Retina (tissue), 1 donor: Measurements from ENCODE around the gene ZSWIM3.

Source experiments
- DNase-seq: peaks from one replicate; pipeline ENCODE4 v3.0.0-alpha.2; 2016

ZSWIM3 gene

DNA sequence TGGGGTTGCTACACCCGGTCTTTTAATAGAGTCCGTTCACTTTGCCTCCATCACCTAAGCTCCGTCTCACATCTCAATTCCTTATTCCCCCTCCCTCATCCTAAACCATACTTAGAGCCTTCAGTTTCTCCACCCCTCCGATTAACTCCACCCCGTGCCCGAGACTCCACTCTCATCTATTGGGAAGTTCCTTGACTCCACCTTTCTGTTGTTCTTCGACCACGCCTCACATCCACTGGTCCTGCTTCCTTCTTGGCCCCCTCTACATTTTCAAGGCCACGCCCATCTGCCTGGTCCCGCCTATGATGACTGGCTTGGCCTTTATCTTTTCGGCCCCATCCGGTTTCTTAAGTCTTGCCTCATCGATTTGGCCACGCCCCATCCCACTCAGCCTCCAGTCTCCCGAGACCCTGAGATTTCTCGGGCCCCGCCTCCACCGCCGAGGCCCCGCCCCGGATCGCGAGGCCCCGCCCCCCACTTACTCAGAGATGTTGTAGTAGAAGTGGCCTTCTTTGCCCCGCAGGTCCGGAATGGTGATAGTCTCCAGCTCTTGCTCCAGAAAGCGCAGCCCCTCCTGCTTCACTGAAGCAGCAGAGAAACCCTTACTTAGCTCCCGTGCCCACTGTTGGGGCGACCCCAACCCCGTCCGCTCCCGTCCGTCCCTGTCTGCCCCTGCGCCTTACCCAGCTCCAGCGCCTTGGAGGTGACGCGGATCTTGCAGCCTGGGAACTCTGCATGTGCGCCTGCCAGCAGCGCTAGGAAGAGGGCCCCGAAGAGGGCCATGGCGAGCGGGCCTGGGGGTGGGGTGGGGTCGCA, 53.5 kb downstream of the ZSWIM3 start:
- DNase-seq: peak; percentile 91

DNA sequence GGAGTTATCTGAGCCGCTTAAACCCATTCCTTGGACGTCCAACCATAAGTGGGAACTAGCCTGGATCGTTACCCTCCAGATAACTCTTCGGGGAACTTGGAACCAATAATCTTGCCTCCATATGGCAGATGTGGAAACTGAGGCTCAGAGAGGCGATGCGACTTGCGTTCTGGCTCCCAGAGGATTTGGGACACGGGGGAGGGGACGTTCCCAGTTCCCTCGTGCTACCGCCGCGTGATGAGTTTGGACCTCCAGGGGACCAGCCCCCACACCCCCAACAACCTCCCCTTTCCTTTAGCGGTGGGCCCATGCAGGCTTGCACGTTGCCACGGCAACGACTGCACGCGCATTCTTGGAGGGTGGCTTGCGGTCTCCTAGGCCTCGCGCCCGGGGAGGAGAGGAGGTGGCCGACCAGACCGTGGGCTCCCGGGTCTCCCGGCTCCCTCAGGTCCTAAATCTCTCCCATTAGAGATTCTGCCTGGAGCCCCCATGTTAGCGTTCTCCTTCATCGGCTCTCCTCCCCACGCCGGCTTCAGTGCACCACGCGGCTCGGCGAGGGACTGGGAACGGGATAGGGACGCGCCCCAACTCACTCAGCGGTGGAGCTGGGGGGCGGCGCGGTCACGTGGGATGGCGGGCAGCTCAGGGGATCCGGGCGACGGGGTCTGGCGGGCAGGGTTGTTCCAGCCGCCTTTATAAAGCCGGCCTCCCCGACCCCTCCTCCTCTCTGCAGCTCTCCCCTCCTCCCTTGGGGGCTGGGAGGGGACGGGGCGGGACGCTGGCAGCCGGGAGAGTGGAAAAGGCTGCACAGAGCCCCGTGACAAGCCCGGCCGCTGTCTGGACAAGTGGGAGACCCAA, 54.3 kb downstream of the ZSWIM3 start, which contains the start of gene PLTP:
Gene PLTP, minus strand, starts transcription at position 670 of the 858 bp plus-strand sequence. CDS start 703 bp downstream, outside the sequence.
- DNase-seq: peak; percentile 86

GRCh38 chr20:45912344-45912682, 54.9 kb downstream of the ZSWIM3 start:
- no peak for DNase-seq

DNA sequence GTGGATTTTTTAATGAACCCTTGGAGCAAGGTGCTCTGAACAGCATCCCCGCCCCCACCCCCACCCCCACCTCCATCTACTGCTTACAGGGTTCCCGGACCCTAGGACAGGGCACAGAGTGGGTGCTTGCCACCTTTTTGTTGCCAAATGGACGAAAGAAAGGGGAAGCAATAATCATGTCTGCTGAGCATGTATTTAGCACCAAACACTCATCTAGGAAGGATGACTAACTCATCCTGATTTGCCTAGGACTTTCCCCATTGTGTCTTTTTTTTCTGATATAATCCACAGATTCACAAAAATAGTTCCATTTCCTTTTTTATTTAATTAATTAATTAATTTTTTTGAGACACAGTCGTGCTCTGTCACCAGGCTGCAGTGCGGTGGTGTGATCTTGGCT, 55.7 kb downstream of the ZSWIM3 start:
- DNase-seq: no peak

GRCh38 chr20:45917790-45918141, 60.4 kb downstream of the ZSWIM3 start:
- DNase-seq: no peak

DNA sequence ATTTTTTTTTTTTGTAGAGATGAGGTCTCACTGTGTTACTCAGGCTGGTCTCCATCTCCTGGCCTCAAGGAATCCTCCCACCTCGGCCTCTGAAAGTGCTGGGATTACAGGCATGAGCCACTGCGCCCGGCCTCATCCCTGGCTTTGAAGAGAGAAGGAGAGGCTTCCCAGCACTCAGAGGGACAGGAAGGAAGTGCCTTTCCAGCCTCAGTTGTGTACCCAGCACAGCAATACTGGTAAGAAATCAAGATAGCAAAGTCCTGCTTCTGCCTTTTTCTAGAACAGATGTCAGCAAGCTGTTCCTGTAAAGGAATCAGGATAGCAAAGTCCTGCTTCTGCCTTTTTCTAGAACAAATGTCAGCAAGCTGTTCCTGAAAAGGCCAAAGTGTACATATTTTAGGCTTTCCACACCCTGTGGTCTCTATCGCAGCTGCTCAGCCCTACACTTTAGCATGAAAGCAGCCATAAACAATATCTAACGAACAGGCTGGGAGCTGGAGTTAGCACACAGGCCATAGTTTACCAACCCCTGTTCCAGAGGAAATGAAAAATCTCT, 60.8 kb downstream of the ZSWIM3 start:
- DNase-seq: no peak

DNA sequence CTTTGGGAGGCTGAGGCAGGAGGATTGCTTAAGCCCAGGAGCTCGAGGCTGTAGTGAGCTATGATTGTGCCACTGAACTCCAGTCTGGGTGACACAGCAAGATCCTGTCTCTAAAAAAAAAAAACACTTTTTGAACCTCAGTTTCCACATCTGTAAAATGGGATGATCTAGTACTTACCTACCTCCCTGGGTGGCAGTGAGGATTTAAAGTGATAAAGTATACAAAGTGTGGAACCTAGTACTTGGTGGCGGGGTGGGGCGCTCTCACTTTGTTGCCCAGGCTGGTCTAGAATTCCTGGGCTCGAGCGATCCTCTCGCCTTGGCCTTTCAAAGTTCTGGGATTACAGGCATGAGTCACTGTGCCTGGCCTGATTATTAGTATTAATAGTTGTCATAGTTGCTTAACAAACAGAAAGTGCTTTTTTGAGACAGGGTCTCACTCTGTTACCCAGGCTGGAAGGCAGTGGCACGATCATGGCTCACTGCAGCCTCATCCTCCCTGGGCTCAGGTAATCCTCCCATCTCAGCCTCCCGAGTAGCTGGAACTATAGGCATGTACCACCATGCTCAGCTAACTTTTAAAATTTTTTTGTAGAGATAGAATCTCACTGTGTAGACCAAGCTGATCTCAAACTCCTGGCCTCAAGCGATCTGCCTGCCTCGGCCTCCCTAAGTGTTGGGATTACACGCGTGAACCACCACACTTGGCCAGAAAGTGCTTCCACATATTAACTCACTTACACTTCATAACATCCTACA, 61.5 kb downstream of the ZSWIM3 start:
- DNase-seq: no peak

GRCh38 chr20:45919542-45920399, 62.4 kb downstream of the ZSWIM3 start:
- peak; percentile 16 for DNase-seq

DNA sequence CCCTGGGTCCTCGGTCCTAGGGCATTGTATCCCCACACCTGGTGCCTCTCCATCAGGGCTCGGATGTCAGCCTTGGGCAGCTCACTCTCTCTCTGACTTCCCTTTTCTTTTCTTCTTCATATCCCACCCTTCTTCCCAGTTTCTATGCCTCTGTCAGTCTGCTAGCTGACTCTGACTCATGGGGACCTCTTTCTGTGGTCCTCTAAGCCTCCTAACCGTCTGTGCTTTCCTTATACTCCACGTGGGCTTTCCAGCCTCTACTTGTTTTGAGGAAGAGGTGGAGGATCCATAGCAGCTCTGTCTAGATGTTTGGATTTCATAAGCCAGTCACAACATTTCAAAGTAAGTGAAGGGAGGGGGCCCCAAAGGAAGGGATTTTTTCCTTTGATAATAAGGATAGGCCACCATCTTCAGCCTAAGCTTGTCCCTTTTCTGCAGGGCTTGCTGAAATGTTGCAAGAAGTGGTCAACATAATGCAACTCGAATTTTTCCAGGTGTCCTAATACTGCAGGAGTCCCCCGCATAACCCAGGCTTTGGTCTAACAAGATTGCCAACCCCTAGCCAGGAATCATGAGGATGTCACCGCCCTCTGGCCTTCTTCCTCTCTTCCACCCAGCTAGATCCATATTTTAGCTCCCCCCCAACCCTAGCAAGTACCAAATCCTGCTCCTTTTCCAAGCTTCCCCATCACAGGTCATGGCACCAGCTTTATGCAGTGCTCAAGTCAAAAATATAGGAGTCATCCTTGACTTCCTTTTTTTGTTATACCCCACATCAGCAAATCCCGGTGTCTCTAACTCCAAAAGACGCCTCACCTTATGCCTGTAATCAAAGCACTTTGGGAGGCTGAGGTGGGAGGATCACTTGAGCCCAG, 63.3 kb downstream of the ZSWIM3 start:
- no peak for DNase-seq

DNA sequence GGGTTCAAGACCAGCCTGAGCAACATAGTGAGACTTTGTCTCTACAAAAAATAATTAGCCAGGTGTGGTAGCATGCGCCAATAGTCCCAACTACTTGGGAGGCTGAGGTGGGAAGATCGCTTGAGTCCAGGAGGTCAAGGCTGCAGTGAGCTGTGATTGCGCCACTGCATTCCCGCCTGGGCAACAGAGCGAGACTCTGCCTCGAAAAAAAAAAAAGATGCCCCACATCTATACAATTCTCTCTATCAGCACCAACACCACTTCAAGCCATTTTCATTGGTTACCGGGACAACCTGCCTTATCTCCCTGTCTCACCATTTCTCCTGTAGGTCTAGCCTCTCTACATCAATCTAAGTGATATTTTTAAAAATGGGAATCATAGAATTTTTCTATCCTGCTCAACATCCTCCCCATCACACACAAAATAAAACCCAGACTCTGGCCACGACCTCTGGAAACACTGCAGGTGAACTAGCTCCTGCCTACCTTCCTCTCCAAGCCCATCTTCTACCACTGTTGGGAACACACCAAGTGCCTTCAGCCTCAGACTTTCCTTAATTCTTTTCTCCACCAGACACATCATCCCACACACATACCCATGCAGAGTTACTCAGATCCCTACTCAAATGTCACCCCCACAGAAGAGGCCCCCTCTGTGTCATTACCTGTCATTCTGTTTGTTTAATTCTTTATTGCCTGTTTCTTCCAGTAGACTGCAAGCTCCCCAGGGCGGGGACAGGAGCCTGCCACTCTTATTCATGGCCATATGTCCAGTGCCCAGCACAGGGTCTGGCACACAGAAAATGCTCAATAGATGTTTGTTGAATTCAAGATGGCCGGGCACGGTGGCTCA, 64.1 kb downstream of the ZSWIM3 start:
- no peak for DNase-seq

GRCh38 chr20:45924391-45925261, 67.2 kb downstream of the ZSWIM3 start:
- DNase-seq: no peak

DNA sequence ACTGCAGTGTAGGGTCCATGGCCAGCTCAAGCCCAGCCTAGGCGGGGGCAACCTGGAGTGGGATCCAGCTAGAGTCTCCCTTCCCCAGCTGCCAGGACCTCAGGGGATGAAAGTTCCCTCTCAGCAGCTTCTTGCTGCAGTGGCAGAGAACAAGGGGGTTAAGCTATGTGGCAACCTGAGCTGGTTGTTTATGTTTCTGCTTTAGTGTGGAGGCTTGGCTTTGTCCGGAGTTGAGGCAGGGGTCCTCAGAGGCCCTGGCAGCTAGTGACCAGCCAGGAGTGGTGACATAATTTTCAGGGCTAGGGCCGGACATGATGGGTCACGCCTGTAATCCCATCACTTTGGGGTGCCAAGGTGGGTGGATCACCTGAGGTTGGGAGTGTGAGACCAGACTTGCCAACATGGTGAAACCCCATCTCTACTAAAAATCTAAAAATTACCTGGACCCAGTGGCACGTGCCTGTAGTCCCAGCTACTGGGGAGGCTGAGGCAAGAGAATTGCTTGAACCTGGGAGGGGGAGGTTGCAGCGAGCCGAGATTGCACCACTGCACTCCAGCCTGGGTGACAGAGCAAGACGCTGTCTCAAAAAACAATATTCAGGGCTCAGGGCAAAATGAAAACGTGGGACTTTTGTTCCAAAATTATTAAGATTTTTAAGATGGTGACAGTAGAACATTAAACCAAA, 68.5 kb downstream of the ZSWIM3 start:
- DNase-seq: no peak

DNA sequence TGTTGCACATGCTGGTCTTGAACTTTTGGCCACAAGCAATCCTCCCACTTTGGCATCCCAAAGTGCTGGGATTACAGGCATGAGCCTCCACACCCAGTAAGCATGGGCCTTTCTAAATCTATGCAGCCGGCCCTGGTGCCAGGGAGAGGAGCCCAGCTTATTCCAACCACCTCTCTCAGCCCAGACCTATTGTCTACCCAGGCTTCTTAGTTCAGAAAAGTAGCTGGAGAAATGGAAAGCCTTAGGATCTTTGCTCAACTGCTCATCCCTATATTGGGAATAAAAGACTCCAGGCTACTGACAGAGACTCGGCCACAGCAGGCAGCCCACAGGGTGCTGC, 69.3 kb downstream of the ZSWIM3 start:
- no peak for DNase-seq

DNA sequence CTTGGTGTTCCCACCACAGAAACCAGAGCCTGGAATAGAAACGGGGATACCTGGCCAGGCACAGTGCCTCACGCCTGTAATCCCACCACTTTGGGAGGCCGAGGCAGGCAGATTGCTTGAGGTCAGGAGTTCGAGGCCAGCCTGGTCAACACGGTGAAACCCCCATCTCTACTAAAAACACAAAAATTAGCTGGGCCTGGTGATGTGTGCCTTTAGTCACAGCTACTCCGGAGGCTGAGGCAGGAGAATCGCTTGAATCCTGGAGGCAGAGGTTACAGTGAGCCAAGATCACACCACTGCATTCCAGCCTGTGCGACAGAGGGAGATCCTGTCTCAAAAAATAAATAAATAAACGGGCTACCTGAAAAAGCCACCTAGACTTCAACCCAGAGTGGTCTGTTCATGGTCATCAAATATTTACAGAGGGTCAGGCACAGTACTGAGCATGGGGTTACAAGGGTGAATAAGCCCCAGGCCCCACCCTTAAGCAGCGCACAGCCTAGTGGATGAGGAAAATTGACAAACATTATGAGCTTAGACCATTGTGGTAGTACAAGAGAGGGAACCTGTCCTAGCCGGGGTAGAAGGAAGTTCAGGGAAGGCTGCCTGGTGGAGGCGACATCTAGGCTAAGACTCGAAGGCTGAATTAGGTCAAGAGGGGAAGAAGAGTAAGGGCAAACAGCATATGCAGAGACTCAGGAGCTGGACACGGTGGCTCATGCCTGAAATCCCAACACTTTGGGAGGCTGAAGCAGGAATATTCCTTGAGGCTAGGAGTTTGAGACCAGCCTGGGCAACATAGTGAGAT, 69.9 kb downstream of the ZSWIM3 start:
- DNase-seq: no peak
